ENCODE measurements around the gene NANOGP8.

The NANOGP8 gene

DNA sequence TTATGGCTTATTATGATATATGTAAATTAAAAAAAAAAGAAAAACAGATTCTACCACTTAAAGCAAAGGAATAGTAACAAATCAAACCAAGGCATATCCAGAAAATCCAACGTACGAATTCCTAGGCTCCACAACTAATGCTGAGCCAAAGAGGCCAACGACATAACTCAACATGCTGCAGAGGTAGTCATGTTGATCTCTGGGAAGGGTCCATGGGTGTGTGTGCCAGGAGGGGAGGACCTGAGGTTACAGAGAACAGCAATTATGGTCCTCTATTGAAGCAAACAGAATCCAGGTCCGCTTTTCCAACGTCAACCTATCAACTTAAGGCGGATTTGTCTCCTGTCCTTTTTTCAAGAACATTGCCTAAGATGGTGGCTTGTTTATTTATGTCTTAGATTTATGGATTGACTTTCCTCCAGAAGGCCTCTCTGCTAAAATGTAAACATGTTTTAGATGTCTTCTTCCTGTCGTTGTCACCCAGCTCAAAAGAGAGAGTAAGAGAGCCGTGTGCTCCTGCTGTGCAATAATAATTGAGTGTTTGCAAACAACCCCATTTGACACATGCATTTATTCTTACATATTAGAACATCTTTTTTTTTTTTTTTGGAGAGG lies 20.4 kb downstream of the NANOGP8 start:
- no peak overlapping the region for H3K9ac ChIP-seq (ENCODE audit: low read depth, low read length)
- no peak for DNase-seq
- H3K27ac ChIP-seq (ENCODE audit: low read length) = no peak overlapping the region
- no peaks in the 10 kb centered on the region for H3K4me1 ChIP-seq (ENCODE audit: insufficient read depth, low read length)
- no peak overlapping the region for H3K4me3 ChIP-seq (ENCODE audit: low read depth in 1 of 2, low read length in 2 of 2)
- no peaks in the 10 kb centered on the region for H3K9me3 ChIP-seq (ENCODE audit: insufficient read depth, low read length, severe bottlenecking)
- H4K20me1 ChIP-seq (ENCODE audit: insufficient read depth, low read length) = no peaks in the 10 kb centered on the region
- no peak for ATAC-seq (ENCODE audit: insufficient read depth, low read depth)
- no peaks in the 10 kb centered on the region for H3K27me3 ChIP-seq (ENCODE audit: insufficient read depth, low read length, poor library complexity)
- no peak overlapping the region for H2AFZ ChIP-seq (ENCODE audit: low read depth, low read length)
- TF ChIP-seq, protein P1, sequence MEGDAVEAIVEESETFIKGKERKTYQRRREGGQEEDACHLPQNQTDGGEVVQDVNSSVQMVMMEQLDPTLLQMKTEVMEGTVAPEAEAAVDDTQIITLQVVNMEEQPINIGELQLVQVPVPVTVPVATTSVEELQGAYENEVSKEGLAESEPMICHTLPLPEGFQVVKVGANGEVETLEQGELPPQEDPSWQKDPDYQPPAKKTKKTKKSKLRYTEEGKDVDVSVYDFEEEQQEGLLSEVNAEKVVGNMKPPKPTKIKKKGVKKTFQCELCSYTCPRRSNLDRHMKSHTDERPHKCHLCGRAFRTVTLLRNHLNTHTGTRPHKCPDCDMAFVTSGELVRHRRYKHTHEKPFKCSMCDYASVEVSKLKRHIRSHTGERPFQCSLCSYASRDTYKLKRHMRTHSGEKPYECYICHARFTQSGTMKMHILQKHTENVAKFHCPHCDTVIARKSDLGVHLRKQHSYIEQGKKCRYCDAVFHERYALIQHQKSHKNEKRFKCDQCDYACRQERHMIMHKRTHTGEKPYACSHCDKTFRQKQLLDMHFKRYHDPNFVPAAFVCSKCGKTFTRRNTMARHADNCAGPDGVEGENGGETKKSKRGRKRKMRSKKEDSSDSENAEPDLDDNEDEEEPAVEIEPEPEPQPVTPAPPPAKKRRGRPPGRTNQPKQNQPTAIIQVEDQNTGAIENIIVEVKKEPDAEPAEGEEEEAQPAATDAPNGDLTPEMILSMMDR (IDR thresholded peaks at IDR 0.05; ENCODE audit: borderline replicate concordance, extremely low read depth, low read length, poor library complexity, severe bottlenecking) = no peak
- no peak for TF ChIP-seq EZH2 (IDR thresholded peaks at IDR 0.05; ENCODE audit: borderline replicate concordance, low read depth, low read length, severe bottlenecking)
- no peak overlapping the region for H3K4me2 ChIP-seq (ENCODE audit: insufficient read depth, low read length)
- H3K79me2 ChIP-seq (ENCODE audit: insufficient read depth, low read length) = no peaks in the 10 kb centered on the region
- no peaks in the 10 kb centered on the region for H3K36me3 ChIP-seq (ENCODE audit: insufficient read depth, low read length)

DNA sequence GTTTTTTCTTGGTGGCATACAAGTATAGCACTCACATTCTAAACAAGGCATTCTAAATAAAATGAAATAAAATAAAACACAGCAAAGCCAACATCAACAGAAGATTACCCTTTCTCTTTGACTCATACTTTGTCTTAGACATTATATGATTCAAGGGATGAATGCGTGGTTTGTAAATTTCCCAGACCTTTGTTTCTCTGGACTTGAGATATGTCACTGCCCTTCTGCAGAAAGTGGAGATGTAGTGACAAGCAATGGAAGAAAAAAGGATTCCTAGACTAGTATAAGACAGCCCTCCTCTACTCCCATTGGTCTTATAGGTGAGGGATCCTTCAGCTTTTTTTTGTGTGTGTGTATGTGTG lies 22.4 kb downstream of the NANOGP8 start:
- ATAC-seq (ENCODE audit: insufficient read depth, low read depth) (no peak), DNase-seq (no peak)
- no peak overlapping the region for H3K4me2 ChIP-seq (ENCODE audit: insufficient read depth, low read length)
- no peaks in the 10 kb centered on the region for H3K9me3 ChIP-seq (ENCODE audit: insufficient read depth, low read length, severe bottlenecking)
- no peaks in the 10 kb centered on the region for H4K20me1 ChIP-seq (ENCODE audit: insufficient read depth, low read length)
- no peak for TF ChIP-seq EZH2 (IDR thresholded peaks at IDR 0.05; ENCODE audit: borderline replicate concordance, low read depth, low read length, severe bottlenecking)
- TF ChIP-seq, protein P1 (IDR thresholded peaks at IDR 0.05; ENCODE audit: borderline replicate concordance, extremely low read depth, low read length, poor library complexity, severe bottlenecking) = no peak
- H3K27ac ChIP-seq (ENCODE audit: low read length) = no peak overlapping the region
- H3K4me1 ChIP-seq (ENCODE audit: insufficient read depth, low read length) = no peaks in the 10 kb centered on the region
- H3K4me3 ChIP-seq (ENCODE audit: low read depth in 1 of 2, low read length in 2 of 2) = no peak overlapping the region
- no peaks in the 10 kb centered on the region for H3K79me2 ChIP-seq (ENCODE audit: insufficient read depth, low read length)
- no peak overlapping the region for H3K9ac ChIP-seq (ENCODE audit: low read depth, low read length)
- H3K27me3 ChIP-seq (ENCODE audit: insufficient read depth, low read length, poor library complexity) = no peaks in the 10 kb centered on the region
- no peak overlapping the region for H2AFZ ChIP-seq (ENCODE audit: low read depth, low read length)
- no peaks in the 10 kb centered on the region for H3K36me3 ChIP-seq (ENCODE audit: insufficient read depth, low read length)

DNA sequence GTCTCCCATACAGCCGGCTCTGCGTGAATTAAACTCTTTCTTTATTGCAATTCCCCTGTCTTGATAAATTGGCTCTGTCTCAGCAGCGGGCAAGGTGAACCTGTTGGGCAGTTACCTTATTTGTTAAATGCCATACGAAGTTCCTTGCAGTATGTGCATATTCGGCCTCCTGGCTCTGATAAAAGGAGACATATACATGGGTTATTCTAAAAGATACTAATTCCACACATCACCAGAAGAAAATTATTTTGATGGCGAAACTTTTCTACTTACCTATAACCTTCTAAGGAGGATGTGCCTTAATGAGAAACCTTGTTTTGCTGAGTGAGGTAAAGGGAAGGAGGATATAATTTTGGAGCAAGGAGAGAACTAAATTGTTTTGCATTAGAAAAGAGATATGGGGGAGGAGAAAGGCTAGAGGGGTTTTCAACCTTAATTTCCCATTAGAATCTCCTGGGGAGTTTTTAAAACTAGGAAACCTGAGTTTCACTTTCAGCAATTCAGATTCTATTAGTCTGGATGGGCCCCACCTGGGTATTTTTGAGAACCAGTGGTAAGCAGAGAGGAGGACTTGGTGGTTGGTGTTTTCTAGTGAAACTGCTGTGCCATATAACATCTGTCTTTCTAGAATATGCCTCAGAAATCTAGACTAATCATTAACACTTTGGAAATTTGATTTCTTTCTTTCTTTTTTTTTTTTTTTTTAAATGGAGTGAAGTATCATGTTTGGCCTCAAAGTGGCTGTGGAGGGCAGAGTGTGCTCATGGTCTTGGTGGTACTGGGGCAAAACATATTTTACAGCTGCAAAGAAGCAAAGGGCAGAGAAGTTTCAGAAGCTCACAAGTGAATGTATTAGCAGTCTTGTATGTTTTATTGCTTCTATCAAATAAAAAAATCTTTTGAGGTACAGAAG lies 23.0 kb downstream of the NANOGP8 start:
- ATAC-seq (ENCODE audit: insufficient read depth, low read depth) = no peak
- DNase-seq = no peak
- no peak overlapping the region for H2AFZ ChIP-seq (ENCODE audit: low read depth, low read length)
- no peaks in the 10 kb centered on the region for H3K79me2 ChIP-seq (ENCODE audit: insufficient read depth, low read length)
- H3K4me3 ChIP-seq (ENCODE audit: low read depth in 1 of 2, low read length in 2 of 2) = no peak overlapping the region
- no peaks in the 10 kb centered on the region for H3K27me3 ChIP-seq (ENCODE audit: insufficient read depth, low read length, poor library complexity)
- H3K9ac ChIP-seq (ENCODE audit: low read depth, low read length) = no peak overlapping the region
- no peaks in the 10 kb centered on the region for H3K36me3 ChIP-seq (ENCODE audit: insufficient read depth, low read length)
- H3K27ac ChIP-seq (ENCODE audit: low read length) = no peak overlapping the region
- TF ChIP-seq EZH2 (IDR thresholded peaks at IDR 0.05; ENCODE audit: borderline replicate concordance, low read depth, low read length, severe bottlenecking) = no peak
- TF ChIP-seq, protein P1 (IDR thresholded peaks at IDR 0.05; ENCODE audit: borderline replicate concordance, extremely low read depth, low read length, poor library complexity, severe bottlenecking) = no peak
- no peak overlapping the region for H3K4me2 ChIP-seq (ENCODE audit: insufficient read depth, low read length)
- no peaks in the 10 kb centered on the region for H3K9me3 ChIP-seq (ENCODE audit: insufficient read depth, low read length, severe bottlenecking)
- no peaks in the 10 kb centered on the region for H4K20me1 ChIP-seq (ENCODE audit: insufficient read depth, low read length)
- no peaks in the 10 kb centered on the region for H3K4me1 ChIP-seq (ENCODE audit: insufficient read depth, low read length)
